Right lobe of liver (tissue), 4 donors: ENCODE data around the gene SPTBN2.

ENCODE experiments used
- CTCF ChIP-seq, 4 donors: fragments of 200-600 bp in 3 of 4; fragments of 450-650 bp in 1 of 4; IDR thresholded peaks; one replicate each; pipeline versions ENCODE4 v1.5.1 to v1.8.0; 2016 to 2022; ENCODE audit warnings: antibody characterized with exemption in 4 of 4, mild to moderate bottlenecking in 2 of 4
- POLR2A ChIP-seq: fragments of 450-650 bp; IDR thresholded peaks from one replicate; pipeline ENCODE4 v1.6.1; 2017; ENCODE audit warnings: antibody characterized with exemption, mild to moderate bottlenecking
- donor health status: DM: no; HTN: no; CAD: no.
- donor health status: DM: no; HTN: no; CAD: no.
- donor health status: DM: no; HTN: yes; CAD: no.

- TF ChIP-seq POLR2A = no peak
- TF ChIP-seq CTCF (IDR thresholded peaks at IDR 0.05) = no peak
Observed at GRCh38 chr11:66639066-66639813, 89.8 kb downstream of the SPTBN2 start.
